Mucosa of stomach (tissue), 1 donor: Measurements from ENCODE around the gene MLH1.

Source experiments
- H3K27me3 ChIP-seq: one replicate; pipeline ENCODE4 v1.7.0; 2013; ENCODE audit warnings: mild to moderate bottlenecking, low read length; ENCODE audit not compliant: control insufficient read depth, insufficient read depth
- H3K36me3 ChIP-seq: one replicate; pipeline ENCODE4 v1.7.0; 2013; ENCODE audit warnings: low read length; ENCODE audit not compliant: control insufficient read depth, insufficient read depth
- H3K4me1 ChIP-seq: one replicate; pipeline ENCODE4 v1.7.0; 2013; ENCODE audit warnings: mild to moderate bottlenecking, low read length; ENCODE audit not compliant: control insufficient read depth, insufficient read depth
- H3K4me3 ChIP-seq: one replicate; pipeline ENCODE4 v1.7.0; 2013; ENCODE audit warnings: low read length
- H3K9ac ChIP-seq: one replicate; pipeline ENCODE4 v1.7.0; 2013; ENCODE audit warnings: mild to moderate bottlenecking, low read length, moderate library complexity
- H3K9me3 ChIP-seq: one replicate; pipeline ENCODE4 v1.7.0; 2013; ENCODE audit warnings: mild to moderate bottlenecking, low read length, moderate library complexity; ENCODE audit not compliant: control insufficient read depth
- donor health status: Pancreatic carcinoma.

MLH1 gene

GRCh38 chr3:37082317-37082716 lies 89.0 kb downstream of the MLH1 start:
- Histone ChIP-seq H3K9me3 (no peaks in the 10 kb centered on the region), H3K27me3 (no peaks in the 10 kb centered on the region), H3K4me3 (no peak overlapping the region), H3K9ac (no peak overlapping the region), H3K4me1 (no peaks in the 10 kb centered on the region), H3K36me3 (peaks cover 5% of the 10 kb centered on the region)

- Histone ChIP-seq H3K27me3 (no peaks in the 10 kb centered on the region), H3K9ac (no peak overlapping the region), H3K4me3 (no peak overlapping the region), H3K4me1 (no peaks in the 10 kb centered on the region), H3K9me3 (no peaks in the 10 kb centered on the region), H3K36me3 (no peaks in the 10 kb centered on the region)
These were observed 93.6 kb downstream of the MLH1 start for GRCh38 chr3:37086918-37087317.

- no peak overlapping the region for H3K4me3 ChIP-seq
- H3K36me3 ChIP-seq, result no peaks in the 10 kb centered on the region
- no peaks in the 10 kb centered on the region for H3K4me1 ChIP-seq
- H3K9me3 ChIP-seq, result no peaks in the 10 kb centered on the region
- no peak overlapping the region for H3K9ac ChIP-seq
- H3K27me3 ChIP-seq, result no peaks in the 10 kb centered on the region
These were observed 94.6 kb downstream of the MLH1 start for GRCh38 chr3:37087870-37088269.

GRCh38 chr3:37092484-37092883 lies 99.2 kb downstream of the MLH1 start:
- Histone ChIP-seq H3K4me1 (peaks cover 5% of the 10 kb centered on the region), H3K27me3 (no peaks in the 10 kb centered on the region), H3K36me3 (no peaks in the 10 kb centered on the region), H3K9me3 (no peaks in the 10 kb centered on the region), H3K4me3 (no peak overlapping the region), H3K9ac (no peak overlapping the region)

- H3K4me3 ChIP-seq, result no peak overlapping the region
- no peaks in the 10 kb centered on the region for H3K27me3 ChIP-seq
- no peaks in the 10 kb centered on the region for H3K9me3 ChIP-seq
- H3K9ac ChIP-seq, result no peak overlapping the region
- no peaks in the 10 kb centered on the region for H3K36me3 ChIP-seq
- H3K4me1 ChIP-seq, result peaks cover 9% of the 10 kb centered on the region
These were observed 100.2 kb downstream of the MLH1 start for GRCh38 chr3:37093481-37093880.

GRCh38 chr3:37094636-37095035 lies 101.3 kb downstream of the MLH1 start:
- H3K4me3 ChIP-seq, result no peak overlapping the region
- H3K27me3 ChIP-seq, result no peaks in the 10 kb centered on the region
- H3K9ac ChIP-seq, result no peak overlapping the region
- H3K9me3 ChIP-seq, result no peaks in the 10 kb centered on the region
- no peaks in the 10 kb centered on the region for H3K36me3 ChIP-seq
- H3K4me1 ChIP-seq, result peaks cover 9% of the 10 kb centered on the region

GRCh38 chr3:37096288-37096687 lies 103.0 kb downstream of the MLH1 start:
- Histone ChIP-seq H3K9ac (no peak overlapping the region), H3K36me3 (no peaks in the 10 kb centered on the region), H3K9me3 (no peaks in the 10 kb centered on the region), H3K4me1 (peaks cover 9% of the 10 kb centered on the region), H3K27me3 (no peaks in the 10 kb centered on the region), H3K4me3 (no peak overlapping the region)

- H3K36me3 ChIP-seq, result no peaks in the 10 kb centered on the region
- H3K27me3 ChIP-seq, result no peaks in the 10 kb centered on the region
- no peaks in the 10 kb centered on the region for H3K9me3 ChIP-seq
- no peak overlapping the region for H3K4me3 ChIP-seq
- peaks cover 9% of the 10 kb centered on the region for H3K4me1 ChIP-seq
- H3K9ac ChIP-seq, result no peak overlapping the region
These were observed 103.7 kb downstream of the MLH1 start for GRCh38 chr3:37096975-37097374.

- H3K4me3 ChIP-seq, result no peak overlapping the region
- no peaks in the 10 kb centered on the region for H3K9me3 ChIP-seq
- H3K9ac ChIP-seq, result no peak overlapping the region
- H3K27me3 ChIP-seq, result no peaks in the 10 kb centered on the region
- no peaks in the 10 kb centered on the region for H3K36me3 ChIP-seq
- H3K4me1 ChIP-seq, result peaks cover 9% of the 10 kb centered on the region
These were observed 104.5 kb downstream of the MLH1 start for GRCh38 chr3:37097776-37098175.

GRCh38 chr3:37098884-37099283 lies 105.6 kb downstream of the MLH1 start:
- Histone ChIP-seq H3K9ac (no peak overlapping the region), H3K4me1 (peaks cover 14% of the 10 kb centered on the region), H3K4me3 (no peak overlapping the region), H3K9me3 (no peaks in the 10 kb centered on the region), H3K27me3 (no peaks in the 10 kb centered on the region), H3K36me3 (no peaks in the 10 kb centered on the region)

GRCh38 chr3:37099469-37099868 lies 106.2 kb downstream of the MLH1 start:
- H3K36me3 ChIP-seq, result no peaks in the 10 kb centered on the region
- H3K9me3 ChIP-seq, result no peaks in the 10 kb centered on the region
- H3K4me3 ChIP-seq, result no peak overlapping the region
- H3K27me3 ChIP-seq, result no peaks in the 10 kb centered on the region
- peaks cover 14% of the 10 kb centered on the region for H3K4me1 ChIP-seq
- no peak overlapping the region for H3K9ac ChIP-seq

GRCh38 chr3:37100411-37100810 lies 107.1 kb downstream of the MLH1 start:
- no peaks in the 10 kb centered on the region for H3K9me3 ChIP-seq
- H3K27me3 ChIP-seq, result no peaks in the 10 kb centered on the region
- H3K4me1 ChIP-seq, result peaks cover 14% of the 10 kb centered on the region
- no peak overlapping the region for H3K9ac ChIP-seq
- H3K4me3 ChIP-seq, result no peak overlapping the region
- H3K36me3 ChIP-seq, result no peaks in the 10 kb centered on the region
